NCI-H345 treated with DMSO at 0.1 percent for 48 hours (cell line): ENCODE data around the gene GALM.
"Not testable (repeated sequence)": the region's sequence is repeated elsewhere in the genome, so short reads cannot be mapped to it uniquely, and the experiment has no call there.

Experiments used
- DNase-seq: peaks from one replicate; lab custom pipeline; 2025; ENCODE audit not compliant: unreplicated experiment; lab: John Stamatoyannopoulos, UW

GALM gene

DNA sequence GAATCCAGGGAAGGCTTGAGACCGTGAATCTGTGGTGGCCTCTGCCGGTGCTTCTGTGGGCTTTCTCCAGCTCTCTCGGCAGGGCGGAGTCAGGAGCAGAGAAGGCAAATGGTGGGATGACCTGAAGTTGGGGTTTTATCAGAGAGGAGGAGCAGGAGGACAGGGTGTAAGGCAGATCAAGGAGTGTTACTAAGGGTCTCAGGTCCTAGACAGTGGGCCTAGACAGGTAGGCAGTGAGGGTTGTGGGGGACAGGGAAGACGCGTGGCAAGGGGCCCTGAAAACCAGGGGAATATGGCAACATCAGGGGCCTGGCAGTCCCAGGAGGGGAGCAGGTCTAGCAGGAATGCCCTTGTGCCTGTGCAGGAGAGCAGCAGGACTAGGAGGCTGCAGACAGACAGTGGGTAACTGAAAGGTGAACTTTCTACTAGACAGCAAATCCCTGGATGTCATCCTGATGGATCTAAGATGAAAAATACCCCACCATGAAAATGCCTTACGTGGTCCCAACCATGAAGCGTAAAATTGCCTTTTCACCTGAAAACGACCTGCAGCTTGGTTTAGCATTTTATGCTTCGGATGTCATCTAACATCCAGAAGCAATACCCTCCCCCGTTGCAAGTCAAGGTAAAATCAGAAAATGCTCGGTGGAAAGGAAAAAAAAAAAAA lies 43.1 kb downstream of the GALM start:
- no peak for DNase-seq

DNA sequence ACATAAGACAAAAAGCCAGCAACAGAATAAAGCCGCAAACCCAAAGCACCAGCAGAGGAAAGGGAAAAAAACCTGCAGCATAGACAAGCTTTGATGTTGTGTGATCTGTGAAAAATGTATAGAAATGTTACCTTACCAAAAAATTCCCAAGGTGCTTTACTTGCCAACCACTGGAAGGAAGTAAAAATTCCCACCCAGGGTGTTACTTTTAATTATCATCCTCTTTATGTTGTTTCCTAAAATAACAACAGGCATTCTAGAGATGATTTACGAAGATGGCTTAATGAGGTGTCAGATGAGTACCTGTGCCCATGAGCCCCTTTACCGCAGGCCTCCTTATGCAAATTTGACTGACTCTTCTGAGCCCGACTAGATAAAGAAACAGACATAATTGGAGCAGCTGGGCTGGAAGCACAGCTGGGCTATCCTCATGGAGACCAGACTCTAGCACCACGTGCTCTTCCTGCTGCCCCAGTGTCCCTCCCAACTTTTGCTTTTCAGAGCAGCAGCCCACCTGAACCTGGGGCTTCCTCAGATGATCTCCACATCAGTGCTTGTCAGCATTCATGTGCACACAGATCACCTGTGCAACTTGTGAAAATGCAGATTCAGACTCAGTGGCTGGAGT lies 43.8 kb downstream of the GALM start:
- DNase-seq, result no peak

DNA sequence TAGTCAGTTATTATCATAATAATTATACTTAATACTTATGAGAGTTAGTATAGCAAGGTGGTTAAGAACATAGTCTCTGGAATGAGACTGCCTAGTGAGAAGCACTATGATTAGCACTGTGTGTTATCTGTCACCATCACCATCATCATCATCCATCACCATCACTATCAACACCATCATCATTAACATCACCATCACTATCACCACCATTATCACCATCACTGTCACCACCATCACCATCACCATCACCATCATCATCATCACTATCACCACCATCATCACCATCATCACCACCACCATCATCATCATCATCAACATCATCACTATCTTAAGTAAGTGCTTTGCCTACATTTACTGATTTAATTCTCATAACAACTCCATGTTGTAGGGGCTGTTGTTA lies 45.6 kb downstream of the GALM start:
- DNase-seq, result no peak

DNA sequence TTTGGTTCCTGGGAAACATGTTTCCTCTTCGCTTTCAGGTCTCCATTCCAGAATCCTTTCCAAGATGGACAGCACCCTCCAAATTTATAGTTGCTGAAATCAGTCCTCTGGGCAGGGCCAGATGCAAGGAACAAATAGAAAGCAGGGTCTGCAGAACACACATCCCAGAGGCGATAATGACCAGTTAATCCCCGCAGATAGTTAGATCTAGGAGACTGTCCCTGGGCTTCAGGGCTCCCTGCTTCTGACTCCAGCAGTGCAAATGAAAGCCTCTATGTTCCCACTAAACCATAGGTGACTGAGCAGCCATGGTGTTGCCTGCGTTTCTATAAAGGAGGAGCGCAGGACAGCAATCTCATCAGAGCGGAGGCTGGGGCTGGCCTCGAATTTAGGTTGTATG lies 46.5 kb downstream of the GALM start:
- no peak for DNase-seq

DNA sequence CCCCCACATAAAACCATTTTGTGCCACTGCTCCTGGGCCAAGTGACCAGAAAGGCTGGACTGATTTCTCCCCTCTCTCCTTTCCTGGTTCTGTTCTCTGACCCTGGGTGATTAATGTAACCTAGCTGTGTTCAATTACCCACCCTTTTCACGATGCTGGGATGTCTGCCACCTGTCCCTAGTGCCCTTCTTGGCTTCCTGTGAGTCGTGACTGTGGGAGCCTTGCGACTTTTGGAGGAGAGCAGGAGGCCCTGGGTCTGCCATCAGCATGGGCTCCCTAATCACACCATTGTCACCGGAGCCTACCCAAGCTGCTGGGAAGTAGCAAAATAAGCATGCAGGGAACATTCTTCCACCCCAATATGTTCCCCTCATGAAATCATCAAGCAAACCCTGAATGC lies 47.0 kb downstream of the GALM start:
- DNase-seq, result no peak

DNA sequence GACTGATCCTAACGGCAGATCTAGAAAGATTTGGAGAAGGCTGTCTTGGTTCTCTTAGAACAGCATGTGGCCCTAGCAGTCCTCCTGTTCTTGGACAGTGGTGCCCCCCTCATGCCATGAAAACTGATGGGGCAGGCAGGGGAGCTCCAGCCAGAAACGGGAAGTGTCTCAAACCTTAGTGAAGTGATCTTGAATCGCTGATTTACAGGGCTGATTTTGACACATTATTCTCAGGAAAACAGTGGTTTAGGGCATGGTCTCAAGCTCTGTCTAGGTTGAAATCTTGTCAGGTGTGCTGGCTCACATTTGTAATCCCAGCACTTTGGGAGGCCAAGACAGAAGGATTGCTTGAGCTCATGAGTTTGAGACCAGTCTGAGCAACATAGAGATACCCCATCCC lies 47.4 kb downstream of the GALM start:
- no peak for DNase-seq

DNA sequence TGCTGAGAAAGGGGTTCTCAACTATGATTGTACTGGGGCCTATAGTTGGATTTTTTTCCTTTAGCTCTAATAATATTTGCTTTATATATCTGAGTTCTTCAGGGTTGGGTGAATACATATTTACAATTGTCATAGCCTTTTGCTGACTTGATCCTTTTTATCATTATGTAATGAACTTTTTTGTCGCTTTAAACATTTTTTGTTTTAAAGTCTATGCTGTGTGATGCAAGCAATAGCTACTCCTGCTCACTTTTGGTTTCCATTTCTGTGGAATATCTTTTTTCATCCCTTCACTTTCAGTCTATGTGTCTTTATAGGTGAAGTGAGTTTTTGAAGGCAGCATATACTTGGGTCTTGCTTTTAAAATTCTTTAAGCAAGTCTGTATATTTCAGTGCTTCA lies 49.0 kb downstream of the GALM start:
- DNase-seq, result not testable (repeated sequence)

DNA sequence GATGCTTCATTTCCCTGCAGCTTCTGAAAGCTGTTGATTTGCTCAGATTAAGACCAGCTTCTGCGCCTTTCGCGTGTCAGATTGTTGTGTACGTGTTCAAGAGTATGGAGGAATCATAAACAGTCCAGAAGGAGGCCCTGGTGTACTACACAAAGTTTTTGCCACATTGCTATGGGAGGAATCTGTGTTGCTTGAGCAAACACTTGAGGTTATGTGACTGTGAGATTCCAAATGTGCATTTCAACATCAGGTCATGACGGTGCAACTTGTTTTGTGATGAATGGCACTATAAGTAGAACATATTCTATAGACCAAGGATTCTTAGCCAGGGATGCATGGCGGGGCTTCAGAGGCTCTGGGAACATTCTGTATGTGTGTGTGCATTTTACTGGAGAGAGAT lies 50.3 kb downstream of the GALM start:
- DNase-seq, result no peak

DNA sequence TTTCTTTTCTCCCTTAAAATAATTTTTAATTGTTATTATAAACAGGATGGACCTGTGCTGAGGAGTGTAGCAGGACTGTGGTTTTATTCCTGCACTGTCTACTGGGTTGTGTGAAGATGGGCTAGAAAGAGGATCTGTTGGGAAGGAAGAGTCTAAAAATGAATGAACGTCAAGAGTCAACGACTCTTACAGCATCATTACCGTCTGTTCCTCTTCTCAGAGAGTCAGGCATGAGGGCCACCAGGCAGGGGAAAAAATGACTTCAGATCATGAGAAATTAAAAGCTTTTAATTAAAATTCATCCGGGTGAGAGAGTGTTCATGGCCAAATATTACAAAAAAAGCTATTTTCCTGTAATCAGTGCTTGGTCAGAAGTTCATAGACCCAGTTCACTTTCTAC lies 52.7 kb downstream of the GALM start:
- DNase-seq, result no peak

DNA sequence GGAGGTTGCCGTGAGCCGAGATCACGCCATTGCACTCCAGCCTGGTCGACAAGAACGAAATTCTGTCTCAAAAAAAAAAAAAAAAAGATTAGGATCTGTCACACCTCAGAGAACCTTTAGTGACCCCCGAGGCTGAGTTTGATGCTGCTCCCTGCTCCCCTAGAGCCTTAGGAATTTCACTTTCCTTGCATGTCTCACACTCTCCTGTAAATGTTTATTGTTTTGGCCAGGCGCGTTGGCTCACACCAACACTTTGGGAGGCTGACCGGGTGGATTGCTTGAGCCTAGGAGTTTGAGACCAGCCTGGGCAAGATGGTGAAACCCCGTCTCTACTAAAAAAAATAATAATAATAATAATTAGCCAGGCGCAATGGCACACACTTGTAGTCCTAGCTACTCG lies 53.8 kb downstream of the GALM start:
- no peak for DNase-seq

DNA sequence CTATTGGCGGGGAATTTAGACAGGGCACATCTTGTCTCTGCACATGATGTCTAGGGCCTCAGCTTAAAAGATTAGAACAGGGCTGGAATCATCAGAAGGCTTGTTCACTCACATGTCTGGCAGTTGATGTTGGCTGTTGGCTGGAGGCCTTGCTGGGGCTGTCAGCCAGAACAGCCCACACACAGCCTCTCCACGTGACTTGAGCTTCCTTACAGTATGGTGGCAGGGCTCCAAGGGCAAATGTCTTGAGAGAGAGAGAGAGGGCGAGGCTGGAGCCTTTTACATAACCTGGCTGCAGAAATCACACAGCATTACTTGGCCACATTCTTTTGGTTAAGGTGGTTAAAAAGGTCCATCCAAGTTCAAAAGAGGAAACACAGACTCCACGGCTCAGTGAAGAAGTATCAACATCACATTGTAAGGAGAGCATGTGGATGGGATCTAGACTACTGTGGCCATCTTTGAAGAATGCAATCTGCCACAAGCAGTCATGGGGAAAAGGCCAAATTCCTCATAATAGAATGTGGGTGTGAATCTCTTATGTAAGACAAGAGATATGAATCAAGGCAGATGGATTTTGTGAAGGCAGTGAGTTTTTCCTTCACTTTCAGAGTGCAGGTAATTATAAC lies 54.8 kb downstream of the GALM start:
- no peak for DNase-seq

DNA sequence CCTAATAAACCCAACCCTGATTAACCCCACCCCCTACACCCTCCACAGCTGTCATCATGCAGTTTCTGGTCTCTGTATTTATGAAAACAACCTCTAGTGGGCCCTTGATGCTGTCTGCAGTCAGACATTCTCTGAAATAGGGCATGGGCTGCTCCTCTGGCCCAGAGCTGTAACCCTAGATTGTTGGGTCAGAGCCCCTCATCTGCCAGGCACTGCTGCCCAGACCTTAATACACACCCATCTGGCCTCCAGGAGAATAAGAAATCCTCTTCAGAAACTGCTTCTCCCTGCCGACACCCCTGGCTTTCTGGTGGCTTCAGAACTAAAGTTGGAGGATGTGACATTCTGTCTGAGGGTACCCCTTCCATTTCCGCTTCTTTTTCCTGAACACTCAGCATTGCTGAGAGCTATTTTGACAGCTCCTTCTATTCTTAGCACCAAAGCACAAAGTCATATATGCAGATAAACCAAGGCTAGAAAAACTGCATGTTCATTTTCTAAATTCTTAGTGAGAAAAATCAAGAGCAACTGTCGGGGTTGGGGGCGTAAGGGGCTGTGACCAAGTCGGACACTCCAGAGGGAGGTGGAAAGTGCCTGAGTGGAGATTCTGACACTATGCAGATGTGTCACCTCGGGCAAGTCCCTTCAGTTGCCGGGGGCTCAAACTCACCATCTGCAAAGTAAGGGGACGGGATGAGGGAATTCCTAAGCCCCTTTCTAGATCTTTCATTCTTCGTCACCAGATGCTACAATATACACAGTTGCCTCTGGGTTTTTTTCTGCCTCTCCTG lies 56.6 kb downstream of the GALM start:
- no peak for DNase-seq

DNA sequence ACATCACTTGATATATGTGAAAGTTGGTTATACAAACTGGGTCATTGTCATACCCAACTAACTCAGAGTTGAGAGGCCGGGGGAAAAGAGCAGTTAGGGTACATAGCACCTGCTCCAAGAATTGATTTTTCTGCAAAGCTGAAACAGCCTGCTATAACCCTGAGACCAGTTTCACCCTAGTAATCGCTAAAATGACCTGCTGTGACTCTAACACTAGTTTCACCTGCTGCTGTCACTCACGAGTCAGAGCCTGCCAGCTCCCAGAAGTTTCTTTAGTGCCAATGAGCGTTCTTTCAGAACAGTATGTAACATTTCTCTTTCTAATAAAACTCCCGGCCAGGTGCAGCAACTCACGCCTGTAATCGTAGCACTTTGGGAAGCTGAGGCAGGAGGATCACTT lies 57.3 kb downstream of the GALM start:
- DNase-seq, result no peak

DNA sequence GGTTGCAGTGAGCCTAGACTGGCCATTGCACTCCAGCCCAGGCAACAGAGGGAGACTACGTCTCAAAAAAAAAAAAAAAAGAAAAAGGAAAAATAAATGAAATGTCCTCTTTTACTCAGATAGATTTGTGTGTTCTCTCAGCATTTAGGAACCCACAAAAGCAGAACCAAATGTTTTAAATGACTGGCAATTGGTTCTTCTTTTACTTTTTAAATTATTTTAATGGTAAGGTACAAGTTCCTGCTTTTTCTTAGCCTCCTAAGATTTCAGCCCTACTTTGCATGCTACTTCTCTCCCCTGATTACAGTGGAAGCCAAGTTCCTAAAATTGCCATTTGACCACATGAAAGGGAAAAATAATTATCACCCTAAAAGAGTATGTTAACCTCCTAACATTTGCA lies 61.7 kb downstream of the GALM start:
- no peak for DNase-seq

DNA sequence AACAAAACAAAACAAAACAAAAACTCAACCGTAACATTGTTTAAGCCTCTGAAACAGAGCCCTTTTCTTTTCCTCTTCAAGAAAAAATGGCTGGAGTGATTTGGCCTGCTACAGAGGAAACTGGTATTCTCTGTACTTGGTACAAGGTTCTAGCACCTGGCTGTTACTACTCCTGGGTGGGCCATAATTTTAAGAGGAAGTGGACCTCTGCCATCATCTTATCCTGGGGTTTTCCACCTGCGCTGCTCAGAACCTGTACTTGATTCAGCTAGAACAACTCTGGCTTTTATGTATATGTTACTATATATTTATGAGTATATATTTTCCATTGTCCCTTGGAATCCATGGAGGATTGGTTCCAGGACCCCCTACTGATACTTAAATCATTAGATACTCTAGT lies 62.8 kb downstream of the GALM start:
- DNase-seq, result no peak

DNA sequence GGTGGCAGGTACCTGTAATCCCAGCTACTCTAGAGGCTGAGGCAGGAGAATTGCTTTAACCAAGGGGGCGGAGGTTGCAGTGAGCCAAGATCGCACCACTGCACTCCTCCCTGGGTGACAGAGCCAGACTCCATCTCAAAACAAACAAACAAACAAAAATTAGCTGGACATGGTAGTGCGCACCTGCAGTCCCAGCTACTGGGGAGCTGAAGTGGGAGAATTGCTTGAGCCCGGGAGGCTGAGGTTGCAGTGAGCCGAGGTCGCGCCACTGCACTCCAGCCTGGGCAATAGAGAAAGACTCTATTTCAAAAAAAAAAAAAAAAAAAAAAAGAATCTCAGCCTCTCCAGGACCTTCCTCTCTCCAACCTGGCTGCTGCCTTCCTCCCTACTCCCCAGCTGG lies 65.2 kb downstream of the GALM start:
- no peak for DNase-seq

DNA sequence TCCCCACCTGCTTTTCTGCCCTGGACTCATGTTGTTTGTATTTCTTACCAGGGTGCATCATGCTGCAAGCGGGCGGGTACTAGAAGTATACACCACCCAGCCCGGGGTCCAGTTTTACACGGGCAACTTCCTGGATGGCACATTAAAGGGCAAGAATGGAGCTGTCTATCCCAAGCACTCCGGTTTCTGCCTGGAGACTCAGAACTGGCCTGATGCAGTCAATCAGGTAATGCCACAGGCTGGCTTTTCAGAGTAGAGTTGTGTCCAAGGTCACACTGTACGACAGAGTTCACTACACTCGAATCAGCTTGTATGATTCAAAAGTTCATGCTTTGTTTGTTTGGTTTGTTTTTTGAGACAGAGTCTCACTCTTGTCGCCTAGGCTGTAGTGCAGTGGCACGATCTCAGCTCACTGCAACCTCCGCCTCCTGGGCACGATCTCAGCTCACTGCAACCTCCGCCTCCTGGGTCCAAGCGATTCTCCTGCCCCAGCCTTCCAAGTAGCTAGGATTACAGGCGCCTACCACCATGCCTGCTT lies 65.8 kb downstream of the GALM start:
- no peak for DNase-seq

DNA sequence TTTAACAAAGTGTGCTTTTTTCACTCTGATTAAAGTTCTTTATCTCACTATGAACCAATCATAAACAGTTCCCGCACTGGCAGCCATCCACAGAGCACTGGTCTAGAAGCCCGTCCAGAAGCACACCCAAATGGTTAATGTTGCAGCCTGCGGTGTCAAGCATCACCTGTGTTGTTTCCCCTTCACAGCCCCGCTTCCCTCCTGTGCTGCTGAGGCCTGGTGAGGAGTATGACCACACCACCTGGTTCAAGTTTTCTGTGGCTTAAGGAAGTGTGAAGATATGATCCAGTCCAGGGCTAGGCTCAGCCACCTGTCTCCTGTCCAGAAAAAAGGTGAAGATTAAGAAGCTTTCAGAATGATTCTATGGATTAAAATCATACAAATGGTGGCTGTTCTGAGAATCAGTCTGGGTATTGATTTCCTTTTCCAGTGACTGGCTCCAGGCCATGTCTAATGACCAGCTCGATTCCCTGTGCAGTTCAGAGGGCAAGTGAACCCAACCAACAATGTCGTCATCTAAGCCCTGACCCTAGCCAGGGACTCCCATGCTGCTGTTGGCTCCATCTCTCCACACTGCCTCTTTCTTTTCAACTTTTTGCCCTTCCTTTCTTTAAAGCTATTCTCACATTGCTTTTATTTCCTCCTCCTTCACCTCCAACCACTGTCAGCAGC lies 67.5 kb downstream of the GALM start:
- no peak for DNase-seq

DNA sequence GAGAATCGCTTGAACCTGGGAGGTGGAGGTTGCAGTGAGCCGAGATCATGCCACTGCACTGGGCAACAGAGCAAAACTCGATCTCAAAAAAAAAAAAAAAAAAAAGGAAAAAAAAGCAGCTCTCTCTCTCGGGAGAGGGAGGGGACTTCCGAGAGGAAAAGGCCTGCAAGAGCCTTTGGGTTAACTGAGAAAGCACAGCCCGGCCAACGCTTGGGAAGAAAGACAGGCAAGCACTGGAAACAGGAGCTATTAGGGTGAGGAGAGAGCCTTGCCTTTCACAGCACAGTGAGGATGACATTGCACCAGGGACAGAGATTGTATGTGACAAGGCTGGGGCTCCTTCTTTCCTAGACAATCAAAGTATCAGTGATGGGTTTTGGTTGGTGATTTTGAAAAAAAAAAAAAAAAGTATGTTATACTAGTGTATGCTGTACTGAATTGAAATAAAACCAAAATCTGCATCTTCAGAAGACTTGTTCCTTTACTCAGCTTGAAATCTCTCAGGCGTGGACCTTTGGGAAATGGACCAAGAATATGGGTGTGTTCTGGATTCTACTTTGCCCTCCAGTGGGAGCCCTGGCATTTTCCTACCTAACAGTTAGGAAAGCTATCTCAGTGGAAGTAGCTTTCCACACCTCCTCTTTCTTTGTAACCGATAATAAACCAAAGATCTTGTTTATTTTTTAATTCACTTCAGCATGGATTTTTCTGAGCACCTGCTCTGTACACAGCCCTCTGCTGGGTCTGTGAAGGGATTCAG lies 68.6 kb downstream of the GALM start:
- DNase-seq, result no peak

DNA sequence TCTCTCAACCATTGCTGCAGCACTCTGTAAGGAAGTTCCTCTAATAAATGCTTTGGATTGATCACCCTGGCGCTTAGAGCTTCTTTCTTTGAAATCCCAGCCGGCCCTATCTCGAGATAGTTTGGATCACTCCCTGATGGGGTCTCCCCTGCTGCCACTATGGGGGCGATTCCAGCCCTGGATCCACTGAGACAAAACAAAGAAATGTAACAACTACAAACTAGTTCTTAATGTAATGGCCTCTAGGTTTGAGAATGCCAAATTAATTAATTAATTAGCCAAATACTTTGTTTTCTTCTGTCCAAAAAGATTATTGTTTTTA lies 70.0 kb downstream of the GALM start:
- no peak for DNase-seq
